OCI-M2 (cell line): ENCODE data around the gene SNRNP70.
"Not testable (repeated sequence)": the region's sequence is repeated elsewhere in the genome, so short reads cannot be mapped to it uniquely, and the experiment has no call there.

Experiments used
- DNase-seq: peaks from one replicate; lab custom pipeline; 2025; ENCODE audit not compliant: unreplicated experiment; lab: John Stamatoyannopoulos, UW

Gene SNRNP70

DNA sequence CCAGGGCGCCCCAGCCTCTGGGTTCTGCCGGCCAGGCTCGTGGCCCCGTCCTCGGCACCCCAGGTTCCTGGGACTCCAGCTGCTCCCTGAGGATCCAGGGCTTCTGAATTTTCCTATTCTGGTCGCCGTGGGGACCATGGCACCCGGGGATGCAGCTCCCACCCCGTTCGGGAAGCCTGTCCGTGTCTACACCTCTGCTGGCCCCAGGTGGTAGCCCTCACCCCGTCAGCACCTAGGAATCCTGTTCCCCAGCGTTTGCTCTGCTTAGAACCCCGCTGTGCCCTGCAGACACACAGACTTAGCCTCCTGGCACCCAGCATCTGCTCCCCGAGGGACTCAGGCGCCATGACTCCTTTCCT is 35.1 kb downstream of the SNRNP70 start:
- DNase-seq, result no peak

GRCh38 chr19:49120868-49121267 is 35.6 kb downstream of the SNRNP70 start:
- DNase-seq, result no peak

GRCh38 chr19:49121841-49122240 is 36.6 kb downstream of the SNRNP70 start:
- DNase-seq, result not testable (repeated sequence)

DNA sequence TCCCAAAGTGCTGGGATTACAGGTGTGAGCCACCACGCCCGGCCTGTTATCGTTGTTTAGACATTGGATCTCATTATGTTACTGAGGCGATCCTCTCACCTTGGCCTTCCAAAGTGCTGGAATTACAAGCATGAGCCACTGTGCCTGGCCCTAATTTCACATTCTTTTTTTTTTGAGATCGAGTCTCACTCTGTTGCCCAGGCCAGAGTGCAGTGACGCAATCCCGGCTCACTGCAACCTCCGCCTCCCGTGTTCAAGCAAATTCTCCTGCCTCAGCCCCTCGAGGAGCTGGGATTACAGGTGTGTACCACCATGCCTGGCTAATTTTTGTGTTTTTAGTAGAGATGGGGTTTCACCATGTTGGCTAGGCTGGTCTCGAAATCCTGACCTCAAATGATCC is 38.0 kb downstream of the SNRNP70 start:
- not testable (repeated sequence) for DNase-seq

- DNase-seq, result no peak
These were observed 39.9 kb downstream of the SNRNP70 start for GRCh38 chr19:49125025-49125731.

- no peak for DNase-seq
These were observed 41.3 kb downstream of the SNRNP70 start for GRCh38 chr19:49126575-49126974.

DNA sequence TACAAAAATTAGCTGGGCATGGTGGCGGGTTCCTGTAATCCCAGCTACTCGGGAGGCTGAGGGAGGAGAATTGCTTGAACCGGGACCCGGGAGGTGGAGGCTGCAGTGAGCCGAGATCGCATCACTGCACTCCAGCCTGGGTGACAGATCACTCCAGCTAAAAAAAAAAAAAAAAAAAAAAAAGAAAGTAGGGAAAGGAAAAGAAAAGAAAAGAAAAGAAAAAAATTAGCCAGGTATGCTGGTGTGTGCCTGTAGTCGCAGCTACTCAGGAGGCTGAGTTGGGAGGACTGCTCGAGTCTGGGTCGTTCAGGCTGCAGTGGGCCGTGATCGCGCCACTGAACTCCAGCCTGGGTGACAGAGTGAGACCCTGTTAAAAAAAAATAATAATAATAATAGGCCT is 42.0 kb downstream of the SNRNP70 start:
- not testable (repeated sequence) for DNase-seq

- peak; percentile 87 for DNase-seq
These were observed 42.7 kb downstream of the SNRNP70 start for GRCh38 chr19:49127674-49128544.

- DNase-seq, result no peak
These were observed 43.4 kb downstream of the SNRNP70 start for GRCh38 chr19:49128545-49129237.

DNA sequence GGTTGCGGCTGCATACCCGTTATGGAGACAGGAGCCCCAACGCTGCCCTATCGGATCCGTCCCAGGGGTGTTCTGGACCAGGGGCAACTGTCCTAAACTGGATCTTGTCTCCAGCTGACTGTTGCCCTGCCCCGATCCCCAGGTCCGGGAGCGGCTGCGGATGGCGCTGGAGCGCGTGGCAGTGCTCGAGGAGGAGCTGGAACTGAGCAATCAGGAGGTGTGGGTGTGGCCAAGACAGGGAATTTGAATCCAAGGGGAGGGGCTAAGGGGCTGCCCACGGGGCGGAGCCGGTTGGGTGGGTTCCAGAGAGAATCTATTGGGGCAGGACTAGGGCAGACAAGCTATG is 44.0 kb downstream of the SNRNP70 start:
- DNase-seq, result peak; percentile 91

GRCh38 chr19:49130325-49130724 is 45.1 kb downstream of the SNRNP70 start:
- no peak for DNase-seq

- DNase-seq, result no peak
These were observed 47.8 kb downstream of the SNRNP70 start for GRCh38 chr19:49132974-49133609.

DNA sequence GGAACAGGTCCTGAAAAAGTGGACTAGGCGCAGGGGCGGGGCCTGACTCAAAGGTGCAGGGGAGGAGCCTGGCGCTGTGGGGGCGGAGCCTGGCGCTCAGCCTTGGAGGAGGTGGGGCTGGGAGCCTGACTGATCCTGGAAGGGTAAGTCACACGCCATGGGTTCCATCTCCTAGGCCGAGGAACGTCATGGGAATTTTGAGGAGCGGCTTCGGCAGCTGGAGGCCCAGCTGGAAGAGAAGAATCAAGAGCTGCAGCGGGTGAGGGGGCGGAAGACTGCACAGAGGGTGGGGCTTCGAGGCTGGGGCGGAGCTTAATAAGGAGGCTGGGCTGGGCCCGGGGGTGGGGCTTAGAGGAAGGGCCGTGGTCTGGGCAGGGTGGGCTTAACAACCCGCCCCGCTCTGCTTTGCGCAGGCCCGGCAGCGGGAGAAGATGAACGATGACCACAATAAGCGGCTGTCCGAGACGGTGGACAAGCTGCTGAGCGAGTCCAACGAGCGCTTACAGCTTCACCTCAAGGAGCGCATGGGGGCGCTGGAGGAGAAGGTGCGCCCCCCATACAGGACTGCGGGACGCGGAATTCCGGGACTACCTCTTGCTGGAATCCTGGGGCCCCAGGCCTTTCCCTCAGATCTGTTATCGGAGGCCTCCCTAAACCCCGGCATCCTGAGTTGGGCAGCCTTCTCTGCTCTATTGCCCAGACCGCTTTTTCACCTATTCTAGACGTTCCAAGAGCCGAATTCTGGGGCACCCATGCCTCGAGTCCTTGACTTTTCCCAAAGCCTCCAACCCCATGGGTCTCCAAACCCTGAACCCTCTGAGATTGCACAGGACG is 48.6 kb downstream of the SNRNP70 start:
- no peak for DNase-seq

GRCh38 chr19:49135686-49136085 is 50.4 kb downstream of the SNRNP70 start:
- no peak for DNase-seq

DNA sequence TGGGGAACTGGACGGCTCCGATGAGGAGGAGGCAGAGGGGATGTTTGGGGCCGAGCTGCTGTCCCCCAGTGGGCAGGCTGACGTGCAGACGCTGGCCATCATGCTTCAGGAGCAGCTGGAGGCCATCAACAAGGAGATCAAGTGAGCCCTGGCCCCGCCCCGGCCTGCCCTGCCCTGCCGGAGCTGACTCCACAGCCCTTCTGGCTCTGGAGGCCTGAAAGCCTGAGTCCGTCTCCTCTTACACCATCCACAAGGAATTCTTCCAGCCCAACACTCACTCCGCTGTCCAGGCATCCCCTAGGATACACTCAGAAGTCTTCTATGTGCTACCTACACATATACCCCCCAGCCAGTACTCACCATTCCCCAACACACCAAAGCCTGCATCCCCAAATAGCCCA is 51.5 kb downstream of the SNRNP70 start:
- no peak for DNase-seq

DNA sequence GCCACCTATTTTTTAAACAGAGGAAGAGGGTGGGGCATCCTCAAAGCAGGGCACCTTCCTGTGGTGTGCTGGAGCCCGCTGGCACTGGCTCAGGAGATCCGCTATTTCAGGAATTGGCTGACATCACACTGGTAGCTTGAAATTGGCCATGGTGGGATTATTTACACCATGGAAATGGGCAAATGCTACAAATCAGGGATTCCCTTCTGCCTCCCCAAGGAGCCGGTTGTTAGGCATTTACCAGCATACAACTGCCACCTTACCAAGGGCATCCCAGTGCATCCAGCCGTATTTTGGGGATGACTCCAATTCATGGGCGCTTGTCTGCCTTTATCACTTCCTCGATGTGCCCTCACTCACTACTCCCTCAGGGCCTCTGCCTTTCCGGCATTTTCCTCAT is 55.7 kb downstream of the SNRNP70 start:
- DNase-seq, result no peak

DNA sequence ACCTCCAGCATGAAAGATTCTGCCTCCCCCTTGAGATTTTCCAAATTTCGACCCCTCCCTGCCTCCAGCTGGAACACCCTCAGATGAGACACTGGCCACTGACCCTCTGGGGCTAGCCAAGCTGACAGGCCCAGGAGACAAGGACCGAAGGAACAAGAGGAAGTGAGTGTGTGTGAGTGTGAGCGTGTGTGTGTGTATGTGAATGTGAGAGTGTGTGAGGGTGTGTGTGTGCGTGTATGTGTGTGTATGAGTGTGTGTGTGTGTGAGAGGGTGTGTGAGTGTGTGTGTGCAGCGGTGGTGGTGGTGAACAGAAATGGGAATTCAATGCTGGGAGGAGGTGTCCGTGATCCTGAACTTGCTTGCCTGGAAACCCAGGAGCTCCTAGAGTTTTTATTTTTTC is 56.1 kb downstream of the SNRNP70 start:
- DNase-seq, result no peak

GRCh38 chr19:49142866-49143335 is 57.6 kb downstream of the SNRNP70 start:
- DNase-seq, result no peak

DNA sequence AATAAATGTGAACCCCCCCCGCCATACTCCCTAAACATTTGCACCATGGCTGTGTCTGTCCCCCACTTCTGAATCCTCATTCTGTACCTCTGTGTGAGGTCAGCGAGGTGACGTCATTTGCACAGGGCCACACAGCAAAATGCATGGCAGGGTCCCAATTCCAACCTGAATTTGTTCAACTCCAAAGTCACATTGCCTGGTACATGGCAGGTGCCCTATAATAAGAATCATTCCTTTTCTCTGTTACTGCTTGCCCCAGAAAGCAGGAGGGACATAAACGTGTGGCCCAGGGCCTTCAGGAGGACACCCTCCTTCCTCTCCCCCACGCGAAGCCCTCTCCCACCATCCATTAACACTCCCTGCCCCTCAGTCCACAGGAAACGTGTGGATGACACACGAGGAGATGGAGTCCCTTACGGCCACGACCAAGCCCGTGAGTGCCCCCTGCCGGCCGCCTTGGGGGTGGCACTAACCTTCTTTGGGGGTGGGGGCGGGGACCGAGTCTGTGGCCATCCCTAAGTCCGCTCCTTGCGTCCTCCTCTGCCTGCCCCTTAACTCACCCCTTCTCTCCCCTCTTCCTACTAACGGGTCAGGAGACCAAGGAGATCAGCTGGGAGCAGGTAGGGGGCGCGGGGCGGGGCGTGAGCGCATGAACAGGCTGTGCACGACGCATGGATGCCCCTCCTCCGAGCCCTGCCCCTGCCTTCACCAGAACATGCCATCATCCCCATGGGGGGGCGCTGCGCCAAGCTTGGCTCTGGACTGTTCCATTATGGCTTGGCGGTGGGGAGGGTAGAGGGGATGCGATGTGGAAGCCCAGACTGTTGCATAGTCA is 60.5 kb downstream of the SNRNP70 start:
- no peak for DNase-seq

DNA sequence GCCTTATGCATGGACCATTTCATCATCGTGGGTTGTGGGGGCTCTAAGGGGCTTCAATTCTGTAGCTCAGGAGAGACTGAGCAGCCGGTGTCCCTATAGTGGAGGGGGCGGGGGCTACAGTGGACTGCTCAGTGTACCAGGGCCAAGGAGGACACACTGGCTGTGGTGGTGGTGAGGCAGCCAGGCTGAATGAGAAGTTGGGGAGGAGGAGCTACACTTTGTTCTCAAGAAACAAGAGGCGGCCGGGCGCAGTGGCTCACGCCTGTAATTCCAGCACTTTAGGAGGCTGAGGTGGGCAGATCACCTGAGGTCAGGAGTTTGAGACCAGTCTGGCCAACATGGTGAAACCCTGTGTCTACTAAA is 61.1 kb downstream of the SNRNP70 start:
- not testable (repeated sequence) for DNase-seq
